WERI-Rb-1 (cell line): ENCODE data around the gene EIF2S1.

Experiments used
- DNase-seq: peaks from one replicate; pipeline ENCODE4 v3.0.0-alpha.2; 2020
- H3K27ac ChIP-seq: fragments of 250-450 bp; sonication (Bioruptor Pico); 2 replicates; pipeline ENCODE4 v1.5.1; 2020; ENCODE audit warnings: mild to moderate bottlenecking, moderate library complexity
- H3K27me3 ChIP-seq: fragments of 250-450 bp; sonication (Bioruptor Pico); 2 replicates; pipeline ENCODE4 v1.5.1; 2021; ENCODE audit warnings: mild to moderate bottlenecking, low read depth, moderate library complexity; ENCODE audit not compliant: insufficient read depth, severe bottlenecking
- H3K36me3 ChIP-seq: fragments of 250-450 bp; sonication (Bioruptor Pico); 2 replicates; pipeline ENCODE4 v1.5.1; 2020; ENCODE audit warnings: mild to moderate bottlenecking, moderate library complexity
- H3K4me3 ChIP-seq: 2 replicates; pipeline ENCODE4 v1.5.1; 2011; ENCODE audit warnings: low read depth, mild to moderate bottlenecking, control low read depth, low read length
- H3K9me3 ChIP-seq: fragments of 250-450 bp; sonication (Bioruptor Pico); 2 replicates; pipeline ENCODE4 v1.5.1; 2021; ENCODE audit warnings: mild to moderate bottlenecking, moderate library complexity; ENCODE audit not compliant: severe bottlenecking
- CTCF ChIP-seq: IDR thresholded peaks from 2 replicates; pipeline ENCODE4 v1.5.1; 2011; ENCODE audit warnings: low read depth, mild to moderate bottlenecking, control low read depth, inconsistent platforms, low read length

The EIF2S1 gene

GRCh38 chr14:67365476-67365875 is 5.3 kb downstream of the EIF2S1 start:
- no peak for TF ChIP-seq CTCF
- Histone ChIP-seq H3K4me3 (no peak overlapping the region), H3K27ac (no peak overlapping the region), H3K9me3 (no peaks in the 10 kb centered on the region), H3K27me3 (no peaks in the 10 kb centered on the region), H3K36me3 (peaks cover 73% of the 10 kb centered on the region)
- no peak for DNase-seq

DNA sequence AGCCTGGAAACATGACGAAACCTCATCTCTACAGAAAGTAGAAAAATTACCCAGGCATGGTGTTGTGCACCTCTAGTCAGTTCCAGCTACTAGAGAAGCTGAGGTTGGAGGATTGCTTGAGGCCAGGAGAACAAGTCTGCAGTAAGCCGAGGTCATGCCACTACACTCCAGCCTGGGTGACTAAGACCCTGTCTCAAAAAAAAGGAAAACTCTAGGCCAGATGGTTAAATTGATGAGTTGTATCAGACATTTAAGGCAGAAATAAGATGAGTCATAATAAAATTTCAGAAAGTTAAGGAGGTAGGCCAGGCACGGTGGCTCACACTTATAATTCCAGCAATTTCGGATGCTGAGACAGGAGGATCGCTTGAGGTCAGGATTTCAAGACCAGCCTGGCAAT is 10.7 kb downstream of the EIF2S1 start:
- DNase-seq: no peak
- H3K27me3 ChIP-seq: no peaks in the 10 kb centered on the region
- no peak overlapping the region for H3K4me3 ChIP-seq
- peaks cover 84% of the 10 kb centered on the region for H3K36me3 ChIP-seq
- TF ChIP-seq CTCF: no peak
- no peak overlapping the region for H3K27ac ChIP-seq
- H3K9me3 ChIP-seq: no peaks in the 10 kb centered on the region

- H3K36me3 ChIP-seq: peaks cover 84% of the 10 kb centered on the region
- H3K9me3 ChIP-seq: no peaks in the 10 kb centered on the region
- no peak overlapping the region for H3K4me3 ChIP-seq
- no peaks in the 10 kb centered on the region for H3K27me3 ChIP-seq
- DNase-seq: no peak
- no peak overlapping the region for H3K27ac ChIP-seq
- no peak for TF ChIP-seq CTCF
Observed at GRCh38 chr14:67371247-67372148, 11.4 kb downstream of the EIF2S1 start.

GRCh38 chr14:67372833-67373232 is 12.7 kb downstream of the EIF2S1 start:
- Histone ChIP-seq H3K9me3 (no peaks in the 10 kb centered on the region), H3K4me3 (no peak overlapping the region), H3K36me3 (peaks cover 87% of the 10 kb centered on the region), H3K27me3 (no peaks in the 10 kb centered on the region), H3K27ac (no peak overlapping the region)
- TF ChIP-seq CTCF: no peak
- no peak for DNase-seq

DNA sequence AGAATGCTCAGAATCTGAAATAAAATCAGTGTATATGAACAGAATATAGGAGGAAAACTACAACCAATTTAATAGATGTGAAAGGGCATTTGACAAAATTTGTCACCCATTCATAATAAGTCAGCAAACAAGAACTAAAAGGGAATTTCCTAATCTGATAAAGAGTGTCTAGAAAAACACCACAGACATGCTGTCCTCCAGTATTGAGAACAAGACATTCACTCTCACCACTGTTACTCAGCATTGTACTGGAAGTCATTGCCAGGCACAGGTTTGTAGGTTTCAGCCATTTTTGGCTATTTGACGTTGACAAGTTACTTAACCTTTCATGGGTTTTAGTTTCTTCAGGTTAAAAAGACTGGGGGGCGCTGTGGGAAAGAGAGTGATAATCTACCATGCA is 13.2 kb downstream of the EIF2S1 start:
- no peak for DNase-seq
- Histone ChIP-seq H3K4me3 (no peak overlapping the region), H3K36me3 (peaks cover 83% of the 10 kb centered on the region), H3K27me3 (no peaks in the 10 kb centered on the region), H3K9me3 (no peaks in the 10 kb centered on the region), H3K27ac (no peak overlapping the region)
- TF ChIP-seq CTCF: no peak
